ENCODE results near the gene SNAPC5.

The SNAPC5 gene

GRCh38 chr15:66452971-66453580 is 44.5 kb downstream of the SNAPC5 start:
- DNase-seq: no peak

DNA sequence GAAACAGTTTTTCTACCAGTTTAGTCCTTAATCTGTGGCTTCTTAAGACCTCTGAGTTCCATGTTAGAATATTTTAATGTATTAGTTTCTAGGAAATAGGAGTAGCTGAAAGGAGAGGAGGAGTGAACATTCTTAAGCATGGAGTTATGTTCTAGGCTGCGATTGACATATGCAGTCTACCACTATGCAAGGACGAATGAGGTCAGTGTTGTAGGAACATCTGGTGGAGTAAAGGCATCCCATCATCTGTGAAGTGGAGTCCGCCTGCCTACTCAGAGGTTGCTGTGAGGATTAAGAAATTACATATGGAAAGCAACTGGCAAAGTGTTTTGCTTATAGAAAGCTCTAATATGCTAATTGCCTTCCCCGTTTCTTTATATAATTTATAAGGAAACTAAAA is 45.1 kb downstream of the SNAPC5 start:
- no peak for DNase-seq
